Keratinocyte (primary cell): ENCODE measurements around the gene SLC1A2. TPM values are rescaled to one million over a fixed set of nuclear protein-coding genes. Genes with fewer than 3 reads are reported as not detected.

ENCODE experiments used
- DNase-seq: peaks from one replicate; pipeline ENCODE4 v3.0.0-alpha.2; 2011; ENCODE audit warnings: low read depth, missing footprints, low spot score
- FAIRE-seq: peaks from 2 replicates; lab custom pipeline; 2011; peaks lifted over from hg19 to GRCh38; lab: Jason Lieb, UNC
- H2AFZ ChIP-seq: 2 replicates; pipeline ENCODE4 v1.6.0; 2012; ENCODE audit warnings: low read length, control low read depth, inconsistent platforms; ENCODE audit not compliant: control insufficient read depth
- H3K27ac ChIP-seq: 2 replicates; pipeline ENCODE4 v1.5.1; 2011; ENCODE audit warnings: low read length; ENCODE audit not compliant: control insufficient read depth, insufficient read depth
- H3K27me3 ChIP-seq: 3 replicates; pipeline ENCODE4 v1.6.0; 2011; ENCODE audit warnings: low read length; ENCODE audit not compliant: control insufficient read depth, insufficient read depth; ENCODE audit errors: extremely low read depth
- H3K36me3 ChIP-seq, 2 experiments: 2 replicates in 1 of 2; 3 replicates in 1 of 2; pipeline ENCODE4 v1.5.1; 2011; ENCODE audit warnings: low read length in 2 of 2, mild to moderate bottlenecking in 1 of 2; ENCODE audit not compliant: control insufficient read depth in 2 of 2, insufficient read depth in 2 of 2; ENCODE audit errors: extremely low read depth in 1 of 2
- H3K4me1 ChIP-seq: 3 replicates; pipeline ENCODE4 v1.5.1; 2011; ENCODE audit warnings: low read length; ENCODE audit not compliant: control insufficient read depth, insufficient read depth; ENCODE audit errors: extremely low read depth
- H3K4me2 ChIP-seq: 3 replicates; pipeline ENCODE4 v1.6.0; 2011; ENCODE audit warnings: low read depth, low read length; ENCODE audit not compliant: control insufficient read depth, insufficient read depth; ENCODE audit errors: extremely low read depth
- H3K4me3 ChIP-seq, 3 experiments: fragments of 200-600 bp in 1 of 3; sonication (generic) in 1 of 3; 2 replicates in 2 of 3; 3 replicates in 1 of 3; pipeline ENCODE4 v1.5.1; 2011 to 2016; ENCODE audit warnings: low read length in 3 of 3, mild to moderate bottlenecking in 3 of 3, control low read depth in 2 of 3, inconsistent platforms in 1 of 3, low read depth in 1 of 3, mixed read lengths in 1 of 3, mixed run types in 1 of 3, moderate library complexity in 1 of 3; ENCODE audit not compliant: control insufficient read depth in 2 of 3, insufficient read depth in 2 of 3; ENCODE audit errors: extremely low read depth in 1 of 3
- H3K79me2 ChIP-seq: 2 replicates; pipeline ENCODE4 v1.6.0; 2012; ENCODE audit warnings: low read length; ENCODE audit not compliant: control insufficient read depth, insufficient read depth
- H3K9ac ChIP-seq: 3 replicates; pipeline ENCODE4 v1.6.0; 2011; ENCODE audit warnings: low read length; ENCODE audit not compliant: control insufficient read depth, insufficient read depth; ENCODE audit errors: extremely low read depth
- H3K9me1 ChIP-seq: 3 replicates; pipeline ENCODE4 v1.6.0; 2011; ENCODE audit warnings: low read length; ENCODE audit not compliant: control insufficient read depth, insufficient read depth; ENCODE audit errors: extremely low read depth
- H3K9me3 ChIP-seq: 2 replicates; pipeline ENCODE4 v1.5.1; 2012; ENCODE audit warnings: low read depth, low read length; ENCODE audit not compliant: control insufficient read depth
- H4K20me1 ChIP-seq: 3 replicates; pipeline ENCODE4 v1.6.0; 2011; ENCODE audit warnings: low read length; ENCODE audit not compliant: control insufficient read depth, insufficient read depth; ENCODE audit errors: extremely low read depth
- CTCF ChIP-seq, 3 experiments: IDR thresholded peaks in 1 of 3; conservative IDR thresholded peaks in 1 of 3; optimal IDR thresholded peaks in 1 of 3; 2 replicates in 2 of 3; 3 replicates in 1 of 3; pipeline versions ENCODE3 to v1.5.1; 2011; ENCODE audit warnings: low read length in 3 of 3, mild to moderate bottlenecking in 3 of 3, moderate library complexity in 2 of 3, control low read depth in 1 of 3, inconsistent platforms in 1 of 3; ENCODE audit not compliant: insufficient read depth in 2 of 3; ENCODE audit errors: extremely low read depth in 1 of 3
- EZH2 ChIP-seq: IDR thresholded peaks from one replicate; pipeline ENCODE4 v1.6.1; 2012; ENCODE audit warnings: inconsistent platforms, mild to moderate bottlenecking, low read length, moderate library complexity
- dilution Hi-C: fragments of 300-500 bp; cut with MboI; formaldehyde crosslinking; loops from one replicate; pipeline ENCODE4 v1.7.0; 2020; ENCODE audit warnings: low sequenced_read_pairs; ENCODE audit not compliant: extremely low pct_ligation_motif_present
- polyA plus RNA-seq, 5 experiments: library from polyadenylated mRNA; depleted of rRNA in 3 of 5; stranded (reverse) in 3 of 5; stranded (forward) in 1 of 5; unstranded in 1 of 5; fragments of >200 nt; gene quantifications; 1 replicate in 1 of 5; 2 replicates in 3 of 5; 3 replicates in 1 of 5; pipeline versions ENCODE4 v1.2.1 to v1.2.3, GENCODE V29; 2011 to 2012; ENCODE audit warnings: missing spikeins in 2 of 5, low read depth in 1 of 5, low replicate concordance in 1 of 5

The SLC1A2 gene
- polyA plus RNA-seq, 1 donor (not counting 4 experiments of a cell fraction or from before 2014, with no cell fraction given), result under 0.01 TPM

- no peak overlapping the region for H3K4me3 ChIP-seq
- peak overlapping the region; percentile 54 for H3K4me2 ChIP-seq
- FAIRE-seq (no peak), DNase-seq (peak; percentile 2)
- H3K9ac ChIP-seq, result no peak overlapping the region
- H3K4me1 ChIP-seq, result peaks cover 15% of the 10 kb centered on the region
- H4K20me1 ChIP-seq, result no peaks in the 10 kb centered on the region
- H3K36me3 ChIP-seq, result no peaks in the 10 kb centered on the region
- H3K27me3 ChIP-seq, result peaks cover 27% of the 10 kb centered on the region
- H3K9me1 ChIP-seq, result no peaks in the 10 kb centered on the region
- peak; percentile 78 to 96 (median 92) for TF ChIP-seq CTCF (optimal IDR thresholded peaks at IDR 0.05 in 1 of 3, IDR thresholded peaks at IDR 0.05 in 1 of 3, conservative IDR thresholded peaks at IDR 0.05 in 1 of 3; ENCODE audit: extremely low read depth in 1 of 3, insufficient read depth in 2 of 3, low read length in 3 of 3)
- no peak for TF ChIP-seq EZH2
- H3K27ac ChIP-seq, result no peak overlapping the region
- H2AFZ ChIP-seq, result no peak overlapping the region
- no peaks in the 10 kb centered on the region for H3K79me2 ChIP-seq
- dilution Hi-C loops, result no loop called here
- H3K9me3 ChIP-seq, result no peaks in the 10 kb centered on the region
Observed at GRCh38 chr11:35391922-35392688, 27.3 kb downstream of the SLC1A2 start.

GRCh38 chr11:35390737-35391682 is 28.3 kb downstream of the SLC1A2 start:
- dilution Hi-C loops, result no loop called here
- TF ChIP-seq EZH2 (no peak), CTCF (optimal IDR thresholded peaks at IDR 0.05 in 1 of 3, IDR thresholded peaks at IDR 0.05 in 1 of 3, conservative IDR thresholded peaks at IDR 0.05 in 1 of 3; ENCODE audit: extremely low read depth in 1 of 3, insufficient read depth in 2 of 3, low read length in 3 of 3) (no peak)
- Histone ChIP-seq H3K9ac (no peak overlapping the region), H3K79me2 (no peaks in the 10 kb centered on the region), H3K9me1 (no peaks in the 10 kb centered on the region), H4K20me1 (no peaks in the 10 kb centered on the region), H3K4me2 (peak overlapping the region; percentile 50), H3K9me3 (no peaks in the 10 kb centered on the region), H3K4me1 (peaks cover 15% of the 10 kb centered on the region), H3K27me3 (peaks cover 27% of the 10 kb centered on the region), H2AFZ (no peak overlapping the region), H3K4me3 (no peak overlapping the region), H3K27ac (no peak overlapping the region), H3K36me3 (no peaks in the 10 kb centered on the region)
- DNase-seq, result peak; percentile 11
- FAIRE-seq, result no peak
